Measurements from ENCODE around the gene ACADVL. TPM values are rescaled to one million over a fixed set of nuclear protein-coding genes. Genes with fewer than 3 reads are reported as not detected.

Gene ACADVL
- polyA plus RNA-seq, 1 of the 3 experiments (the other 2 are of a cell fraction): 635 TPM

- Histone ChIP-seq H3K79me2 (ENCODE audit: insufficient read depth) (peaks cover 57% of the 10 kb centered on the region), H3F3A (replicated peaks; ENCODE audit: insufficient read depth) (peaks cover 43% of the 10 kb centered on the region), H3K36me3 (replicated peaks in 1 of 2; ENCODE audit: control insufficient read depth in 1 of 2, insufficient read depth in 2 of 2, low read length in 1 of 2) (peaks cover 31 to 44% of the 10 kb centered on the region in 2 experiments), H3K9ac (peak overlapping the region; percentile 97), H2AFZ (ENCODE audit: low read depth) (peak overlapping the region; percentile 54), H3K4me1 (ENCODE audit: control insufficient read depth in 1 of 2, insufficient read depth in 2 of 2, low read depth in 1 of 2, low read length in 1 of 2) (peaks cover 12 to 19% of the 10 kb centered on the region in 2 experiments; a peak in 3 of 4 replicates), H3K9me2 (no peaks in the 10 kb centered on the region), H4K20me1 (ENCODE audit: insufficient read depth) (no peaks in the 10 kb centered on the region), H3K27ac (ENCODE audit: low read depth in 2 of 2, low read length in 1 of 2) (peak overlapping the region; percentile 88 to 99), H3K4me3 (ENCODE audit: low read depth in 2 of 2, low read length in 1 of 2) (peak overlapping the region; percentile 80 to 98), H3K9me3 (no peaks in the 10 kb centered on the region), H3K4me2 (peak overlapping the region; percentile 79), H3K27me3 (ENCODE audit: insufficient read depth) (no peaks in the 10 kb centered on the region)
- ChIA-PET POLR2A (interaction anchor here (0.6 to 1.8 kb wide), 6 partner anchors 8 to 341 kb away, joined by 3 to 7 read pairs (median 6); partner anchors contain the start of genes CTDNEP1, DVL2, ELP5 and MPDU1), CTCF (interaction anchor here (0.6 to 5.6 kb wide), 9 partner anchors 9 to 318 kb away, joined by 3 to 35 read pairs (median 5); partner anchors contain the start of genes ACADVL, CTDNEP1, DLG4 and ELP5)
- 5% methylated on average over 23 of the region's 49 CpGs for WGBS (ENCODE audit: low lambda C conversion rate)
- peak; percentile 94 for DNase-seq
- 0 out of 2 replicates have a peak, but pooled peaks have one; percentile 5 for TF ChIP-seq SMC3 (IDR thresholded peaks at IDR 0.05; ENCODE audit: low read depth, low read length)
- peak; percentile 85 for TF ChIP-seq ELF1 (IDR thresholded peaks at IDR 0.05)
- peak; percentile 97 for TF ChIP-seq CHD2 (IDR thresholded peaks at IDR 0.05; ENCODE audit: low read length, partially characterized antibody)
- peak; percentile 89 for TF ChIP-seq MAX (IDR thresholded peaks at IDR 0.05; ENCODE audit: low read depth)
- TF ChIP-seq EP300 (IDR thresholded peaks at IDR 0.05; ENCODE audit: borderline replicate concordance in 1 of 2, low read depth in 1 of 2, low read length in 1 of 2): peak in 1 of 2 experiments; percentile 24; a peak in 1 of 4 replicates
- TF ChIP-seq SIN3A (IDR thresholded peaks at IDR 0.05; ENCODE audit: borderline replicate concordance, low read depth, low read length): peak; percentile 96
- peak; percentile 99 for TF ChIP-seq USF1 (IDR thresholded peaks at IDR 0.05; ENCODE audit: borderline replicate concordance, low read depth)
- no peak for TF ChIP-seq FOXJ3 (CRISPR knock-in tag; IDR thresholded peaks at IDR 0.05)
- no peak for TF ChIP-seq CTCF (IDR thresholded peaks at IDR 0.05)
- TF ChIP-seq EZH2phosphoT487 (IDR thresholded peaks at IDR 0.05; ENCODE audit: borderline replicate concordance, low read depth): no peak
- TF ChIP-seq JUND (IDR thresholded peaks at IDR 0.05): peak; percentile 52
- TF ChIP-seq IRF3 (IDR thresholded peaks at IDR 0.05; ENCODE audit: low read depth, low read length): no peak
- no peak for TF ChIP-seq RCOR1 (IDR thresholded peaks at IDR 0.05; ENCODE audit: low read length)
- TF ChIP-seq TAF1 (IDR thresholded peaks at IDR 0.05; ENCODE audit: borderline replicate concordance, low read depth, low read length): peak; percentile 62
- peak; percentile 40; the same call in 1 of the 2 replicates for TF ChIP-seq GABPA (IDR thresholded peaks at IDR 0.05; ENCODE audit: low read depth)
- peak; percentile 78; the same call in 1 of the 2 replicates for TF ChIP-seq MXI1 (IDR thresholded peaks at IDR 0.05; ENCODE audit: low read depth, low read length)
- no peak; the same call in 1 of the 2 replicates for TF ChIP-seq NFIC (IDR thresholded peaks at IDR 0.05; ENCODE audit: borderline replicate concordance)
- TF ChIP-seq GATA2 (CRISPR knock-in tag; IDR thresholded peaks at IDR 0.05): no peak
- 0 out of 2 replicates have a peak, but pooled peaks have one; percentile 6 for TF ChIP-seq TCF12 (IDR thresholded peaks at IDR 0.05)
- TF ChIP-seq FOXM1 (IDR thresholded peaks at IDR 0.05; ENCODE audit: low read depth): no peak
- peak; percentile 79; the same call in 1 of the 2 replicates for TF ChIP-seq POLR2AphosphoS5 (IDR thresholded peaks at IDR 0.05; ENCODE audit: low read depth, low read length)
- 0 out of 2 replicates have a peak, but pooled peaks have one; percentile 22 for TF ChIP-seq REST (IDR thresholded peaks at IDR 0.05; ENCODE audit: low read depth, low read length)
- no peak for TF ChIP-seq NRF1 (IDR thresholded peaks at IDR 0.05; ENCODE audit: low read depth, low read length)
- peak; percentile 66; the same call in 1 of the 2 replicates for TF ChIP-seq YY1 (IDR thresholded peaks at IDR 0.05; ENCODE audit: low read depth)
- TF ChIP-seq FOSL2 (IDR thresholded peaks at IDR 0.05; ENCODE audit: borderline replicate concordance, low read depth): peak; percentile 4; the same call in 1 of the 2 replicates
These were observed 23.1 kb downstream of the ACADVL start for GRCh38 chr17:7242717-7243452.
